Neutrophil (primary cell): ENCODE measurements around the gene DHFR2.

Experiments used
- H3K27ac ChIP-seq: fragments of 200-600 bp; sonication (generic); 2 replicates; pipeline ENCODE4 v1.5.1; 2016; ENCODE audit warnings: mild to moderate bottlenecking, moderate library complexity
- H3K27me3 ChIP-seq: fragments of 200-600 bp; sonication (generic); 2 replicates; pipeline ENCODE4 v1.6.0; 2016; ENCODE audit warnings: mild to moderate bottlenecking
- H3K36me3 ChIP-seq: fragments of 200-600 bp; sonication (generic); 2 replicates; pipeline ENCODE4 v1.5.1; 2017
- H3K4me1 ChIP-seq, 2 experiments: fragments of 200-600 bp in 1 of 2; sonication (generic) in 1 of 2; 1 replicate in 1 of 2; 2 replicates in 1 of 2; pipeline versions ENCODE4 v1.5.1 to v1.6.1; 2013 to 2016; ENCODE audit warnings: low read depth in 1 of 2, low read length in 1 of 2, mild to moderate bottlenecking in 1 of 2, moderate library complexity in 1 of 2; ENCODE audit not compliant: control insufficient read depth in 1 of 2, insufficient read depth in 1 of 2
- H3K4me3 ChIP-seq, 2 experiments: fragments of 200-600 bp in 1 of 2; sonication (generic) in 1 of 2; 1 replicate in 1 of 2; 2 replicates in 1 of 2; pipeline ENCODE4 v1.5.1; 2013 to 2016; ENCODE audit warnings: low read depth in 1 of 2, low read length in 1 of 2, mild to moderate bottlenecking in 1 of 2, moderate library complexity in 1 of 2
- H3K9me3 ChIP-seq: fragments of 200-600 bp; sonication (generic); 2 replicates; pipeline ENCODE4 v1.5.1; 2016
- CTCF ChIP-seq: fragments of 200-600 bp; sonication (generic); IDR thresholded peaks from 2 replicates; pipeline ENCODE4 v1.5.1; 2016; ENCODE audit warnings: antibody characterized with exemption

Gene DHFR2

GRCh38 chr3:94020293-94020692 lies 42.4 kb downstream of the DHFR2 start:
- no peaks in the 10 kb centered on the region for H3K9me3 ChIP-seq
- H3K4me1 ChIP-seq, result no peaks in the 10 kb centered on the region
- no peak overlapping the region for H3K4me3 ChIP-seq
- H3K36me3 ChIP-seq, result no peaks in the 10 kb centered on the region
- H3K27ac ChIP-seq, result no peak overlapping the region
- TF ChIP-seq CTCF, result no peak
- no peaks in the 10 kb centered on the region for H3K27me3 ChIP-seq

GRCh38 chr3:94019659-94020058 lies 43.1 kb downstream of the DHFR2 start:
- Histone ChIP-seq H3K27me3 (no peaks in the 10 kb centered on the region), H3K4me3 (no peak overlapping the region)
- no peak for TF ChIP-seq CTCF

GRCh38 chr3:94015025-94015424 lies 47.7 kb downstream of the DHFR2 start:
- no peaks in the 10 kb centered on the region for H3K4me1 ChIP-seq
- H3K9me3 ChIP-seq, result no peaks in the 10 kb centered on the region
- no peak overlapping the region for H3K27ac ChIP-seq
- no peaks in the 10 kb centered on the region for H3K36me3 ChIP-seq
- no peak for TF ChIP-seq CTCF
- no peaks in the 10 kb centered on the region for H3K27me3 ChIP-seq
- no peak overlapping the region for H3K4me3 ChIP-seq

More at GRCh38 chr3:94019659-94020058, 43.1 kb downstream of the DHFR2 start:
- Histone ChIP-seq H3K4me1 (no peaks in the 10 kb centered on the region), H3K27ac (no peak overlapping the region), H3K36me3 (no peaks in the 10 kb centered on the region), H3K9me3 (no peaks in the 10 kb centered on the region)

- no peak overlapping the region for H3K27ac ChIP-seq
- H3K27me3 ChIP-seq, result no peaks in the 10 kb centered on the region
- TF ChIP-seq CTCF, result no peak
- no peaks in the 10 kb centered on the region for H3K36me3 ChIP-seq
- H3K9me3 ChIP-seq, result no peaks in the 10 kb centered on the region
- no peak overlapping the region for H3K4me3 ChIP-seq
- no peaks in the 10 kb centered on the region for H3K4me1 ChIP-seq
Observed at GRCh38 chr3:94012185-94012584, 50.5 kb downstream of the DHFR2 start.

GRCh38 chr3:94011233-94011711 lies 51.4 kb downstream of the DHFR2 start:
- Histone ChIP-seq H3K36me3 (no peaks in the 10 kb centered on the region), H3K4me3 (no peak overlapping the region), H3K4me1 (no peaks in the 10 kb centered on the region), H3K27ac (no peak overlapping the region), H3K27me3 (no peaks in the 10 kb centered on the region), H3K9me3 (no peaks in the 10 kb centered on the region)
- TF ChIP-seq CTCF, result no peak

GRCh38 chr3:94009608-94010007 lies 53.1 kb downstream of the DHFR2 start:
- H3K36me3 ChIP-seq, result no peaks in the 10 kb centered on the region
- no peak overlapping the region for H3K27ac ChIP-seq
- no peaks in the 10 kb centered on the region for H3K9me3 ChIP-seq
- H3K27me3 ChIP-seq, result no peaks in the 10 kb centered on the region
- no peaks in the 10 kb centered on the region for H3K4me1 ChIP-seq
- H3K4me3 ChIP-seq, result no peak overlapping the region
- TF ChIP-seq CTCF, result no peak
